DND-41 (cell line): Measurements from ENCODE around the gene TDRD1.

Experiments used
- ATAC-seq: fragments of 200-7000 bp; cut with Tn5 transposase; 3 replicates; pipeline ENCODE4 v1.9.1; 2021; ENCODE audit warnings: low read depth; ENCODE audit not compliant: insufficient read depth
- DNase-seq: peaks from one replicate; pipeline ENCODE4 v3.0.0-alpha.2; 2020
- H2AFZ ChIP-seq: 2 replicates; pipeline ENCODE4 v1.6.0; 2012; ENCODE audit warnings: low read depth, low read length
- H3K27ac ChIP-seq: 2 replicates; pipeline ENCODE4 v1.5.1; 2012; ENCODE audit warnings: low read length, inconsistent platforms
- H3K27me3 ChIP-seq: fragments of 200-600 bp; sonication (generic); 2 replicates; pipeline ENCODE4 v1.6.0; 2012; ENCODE audit warnings: low read length, mild to moderate bottlenecking, inconsistent platforms; ENCODE audit not compliant: insufficient read depth, poor library complexity
- H3K36me3 ChIP-seq: 2 replicates; pipeline ENCODE4 v1.5.1; 2012; ENCODE audit warnings: low read length, inconsistent platforms; ENCODE audit not compliant: insufficient read depth
- H3K4me1 ChIP-seq: 2 replicates; pipeline ENCODE4 v1.5.1; 2012; ENCODE audit warnings: mild to moderate bottlenecking, low read length; ENCODE audit not compliant: insufficient read depth
- H3K4me2 ChIP-seq: 2 replicates; pipeline ENCODE4 v1.6.0; 2012; ENCODE audit warnings: mild to moderate bottlenecking, moderate library complexity, low read length, inconsistent platforms; ENCODE audit not compliant: insufficient read depth
- H3K4me3 ChIP-seq, 2 experiments: fragments of 200-600 bp in 1 of 2; shearing (Covaris generic) in 1 of 2; 2 replicates each; pipeline ENCODE4 v1.5.1; 2012 to 2016; ENCODE audit warnings: inconsistent platforms in 2 of 2, low read length in 2 of 2, mild to moderate bottlenecking in 2 of 2, low read depth in 1 of 2, moderate library complexity in 1 of 2
- H3K79me2 ChIP-seq: 2 replicates; pipeline ENCODE4 v1.6.0; 2012; ENCODE audit warnings: low read length, inconsistent platforms; ENCODE audit not compliant: insufficient read depth
- H3K9ac ChIP-seq: 2 replicates; pipeline ENCODE4 v1.6.0; 2012; ENCODE audit warnings: low read depth, mild to moderate bottlenecking, inconsistent platforms, low read length, moderate library complexity
- H3K9me3 ChIP-seq: 2 replicates; pipeline ENCODE4 v1.5.1; 2012; ENCODE audit warnings: low read length, moderate library complexity, mild to moderate bottlenecking, inconsistent platforms; ENCODE audit not compliant: insufficient read depth, severe bottlenecking
- H4K20me1 ChIP-seq: 2 replicates; pipeline ENCODE4 v1.6.0; 2012; ENCODE audit warnings: low read length; ENCODE audit not compliant: insufficient read depth
- EZH2 ChIP-seq: IDR thresholded peaks from 3 replicates; pipeline ENCODE4 v1.6.1; 2012; ENCODE audit warnings: borderline replicate concordance, low read depth, mild to moderate bottlenecking, moderate library complexity, low read length, inconsistent platforms; ENCODE audit not compliant: severe bottlenecking
- TF ChIP-seq, protein P1 (sequence below): IDR thresholded peaks from 2 replicates; pipeline ENCODE4 v1.5.1; 2012; ENCODE audit warnings: borderline replicate concordance, low read length, moderate library complexity, mild to moderate bottlenecking; ENCODE audit not compliant: poor library complexity, severe bottlenecking; ENCODE audit errors: extremely low read depth

Gene TDRD1

DNA sequence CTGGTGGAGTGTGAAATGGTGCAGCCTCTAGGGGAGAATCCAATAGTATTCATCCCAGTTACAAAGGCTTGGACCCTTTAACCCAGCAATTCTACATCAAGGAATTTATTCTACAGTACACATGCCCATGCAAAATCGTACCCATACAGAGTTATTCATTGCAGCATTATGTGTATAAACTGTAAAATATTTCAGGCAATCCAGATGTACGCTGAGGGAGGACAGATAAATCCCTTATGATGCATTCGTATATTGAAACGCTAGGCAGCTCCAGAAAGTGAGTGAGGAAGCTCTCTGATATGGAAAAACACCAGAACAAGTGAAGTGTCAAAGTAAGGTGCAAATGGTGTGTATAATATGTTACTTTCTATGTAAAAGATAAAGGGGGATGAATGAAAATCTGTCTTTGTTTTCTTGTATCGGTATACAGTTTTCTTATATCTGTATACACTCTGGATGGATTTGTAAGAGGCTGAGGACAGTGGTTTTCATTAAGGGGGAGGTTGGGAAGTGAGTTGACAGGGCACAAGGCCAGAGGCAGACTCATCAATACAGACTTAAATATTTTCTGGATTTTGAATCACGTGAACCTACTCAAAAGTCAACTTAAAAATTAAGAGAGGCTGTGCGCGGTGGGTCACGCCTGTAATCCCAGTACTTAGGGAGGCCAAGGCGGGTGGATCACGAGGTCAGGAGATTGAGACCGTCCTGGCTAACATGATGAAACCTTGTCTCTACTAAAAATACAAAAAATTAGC, 77.0 kb downstream of the TDRD1 start:
- no peaks in the 10 kb centered on the region for H3K36me3 ChIP-seq
- no peak overlapping the region for H3K4me2 ChIP-seq
- H4K20me1 ChIP-seq = no peaks in the 10 kb centered on the region
- no peak for ATAC-seq
- H3K27ac ChIP-seq = no peak overlapping the region
- no peaks in the 10 kb centered on the region for H3K9me3 ChIP-seq
- H2AFZ ChIP-seq = no peak overlapping the region
- no peaks in the 10 kb centered on the region for H3K79me2 ChIP-seq
- TF ChIP-seq, protein P1, sequence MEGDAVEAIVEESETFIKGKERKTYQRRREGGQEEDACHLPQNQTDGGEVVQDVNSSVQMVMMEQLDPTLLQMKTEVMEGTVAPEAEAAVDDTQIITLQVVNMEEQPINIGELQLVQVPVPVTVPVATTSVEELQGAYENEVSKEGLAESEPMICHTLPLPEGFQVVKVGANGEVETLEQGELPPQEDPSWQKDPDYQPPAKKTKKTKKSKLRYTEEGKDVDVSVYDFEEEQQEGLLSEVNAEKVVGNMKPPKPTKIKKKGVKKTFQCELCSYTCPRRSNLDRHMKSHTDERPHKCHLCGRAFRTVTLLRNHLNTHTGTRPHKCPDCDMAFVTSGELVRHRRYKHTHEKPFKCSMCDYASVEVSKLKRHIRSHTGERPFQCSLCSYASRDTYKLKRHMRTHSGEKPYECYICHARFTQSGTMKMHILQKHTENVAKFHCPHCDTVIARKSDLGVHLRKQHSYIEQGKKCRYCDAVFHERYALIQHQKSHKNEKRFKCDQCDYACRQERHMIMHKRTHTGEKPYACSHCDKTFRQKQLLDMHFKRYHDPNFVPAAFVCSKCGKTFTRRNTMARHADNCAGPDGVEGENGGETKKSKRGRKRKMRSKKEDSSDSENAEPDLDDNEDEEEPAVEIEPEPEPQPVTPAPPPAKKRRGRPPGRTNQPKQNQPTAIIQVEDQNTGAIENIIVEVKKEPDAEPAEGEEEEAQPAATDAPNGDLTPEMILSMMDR = no peak
- no peak for TF ChIP-seq EZH2
- no peaks in the 10 kb centered on the region for H3K4me1 ChIP-seq
- DNase-seq = no peak
- H3K4me3 ChIP-seq = no peak overlapping the region
- H3K27me3 ChIP-seq = no peaks in the 10 kb centered on the region
- no peak overlapping the region for H3K9ac ChIP-seq

DNA sequence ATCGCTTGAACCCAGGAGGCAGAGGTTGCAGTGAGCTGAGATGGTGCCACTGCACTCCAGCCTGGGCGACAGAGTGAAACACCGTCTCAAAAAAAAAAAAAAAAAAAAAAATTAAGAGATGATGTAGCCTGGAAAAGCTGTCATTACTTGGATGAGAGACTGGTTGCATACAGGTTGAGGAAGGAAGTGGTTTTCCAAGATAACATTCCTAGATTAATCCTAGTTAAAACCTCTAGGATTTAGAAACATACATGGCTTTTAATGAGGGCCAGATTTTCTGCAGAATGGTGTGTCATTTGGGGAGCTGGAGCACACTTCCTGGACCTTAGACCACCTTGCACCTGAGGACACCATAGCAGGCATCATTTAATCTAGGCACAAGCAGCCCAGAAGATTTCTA, 77.7 kb downstream of the TDRD1 start:
- H3K4me2 ChIP-seq = no peak overlapping the region
- TF ChIP-seq, protein P1 = no peak
- no peak for TF ChIP-seq EZH2
- DNase-seq = no peak

DNA sequence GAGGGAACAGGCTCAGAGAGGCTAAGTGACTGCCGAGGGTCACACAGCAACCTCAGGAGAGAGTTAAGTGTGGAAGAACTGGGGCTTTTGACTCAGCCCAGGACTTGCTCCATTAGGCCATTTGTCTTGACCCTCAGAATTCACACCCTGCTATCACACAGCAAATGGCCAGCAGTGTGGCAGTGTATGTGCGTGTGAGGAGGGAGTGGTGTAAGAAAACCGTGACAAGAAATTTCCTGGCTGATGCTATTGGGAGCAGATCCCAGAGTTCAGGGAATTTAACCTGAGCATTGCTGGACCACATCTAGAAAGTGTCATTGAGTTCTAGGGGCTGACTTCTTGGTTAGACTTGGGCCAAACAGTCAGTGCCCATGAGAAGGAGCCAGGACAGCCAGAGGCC, 78.3 kb downstream of the TDRD1 start:
- no peak overlapping the region for H3K4me2 ChIP-seq

More for the DNA sequence above, 77.7 kb downstream of the TDRD1 start:
- no peaks in the 10 kb centered on the region for H3K9me3 ChIP-seq
- no peaks in the 10 kb centered on the region for H3K79me2 ChIP-seq
- no peaks in the 10 kb centered on the region for H3K36me3 ChIP-seq
- H3K4me1 ChIP-seq = no peaks in the 10 kb centered on the region
- H3K4me3 ChIP-seq = no peak overlapping the region
- H3K9ac ChIP-seq = no peak overlapping the region
- no peak overlapping the region for H2AFZ ChIP-seq
- ATAC-seq = no peak
- H3K27me3 ChIP-seq = no peaks in the 10 kb centered on the region
- no peaks in the 10 kb centered on the region for H4K20me1 ChIP-seq
- H3K27ac ChIP-seq = no peak overlapping the region

More for the DNA sequence above, 78.3 kb downstream of the TDRD1 start:
- no peak for TF ChIP-seq EZH2
- TF ChIP-seq, protein P1 = no peak
- H3K4me3 ChIP-seq = no peak overlapping the region
- H3K4me1 ChIP-seq = no peaks in the 10 kb centered on the region
- no peaks in the 10 kb centered on the region for H3K9me3 ChIP-seq
- H3K27me3 ChIP-seq = no peaks in the 10 kb centered on the region
- no peak for DNase-seq
- H2AFZ ChIP-seq = no peak overlapping the region
- no peaks in the 10 kb centered on the region for H3K79me2 ChIP-seq
- H4K20me1 ChIP-seq = no peaks in the 10 kb centered on the region
- no peak overlapping the region for H3K9ac ChIP-seq
- no peaks in the 10 kb centered on the region for H3K36me3 ChIP-seq
- ATAC-seq = no peak
- H3K27ac ChIP-seq = no peak overlapping the region
